HG02623 (cell line): ENCODE results near the gene THRB.

ENCODE experiments used
- ATAC-seq: cut with Tn5 transposase; IDR thresholded peaks from one replicate; pipeline ENCODE4 v1.9.1; 2021; ENCODE audit warnings: moderate library complexity; ENCODE audit not compliant: unreplicated experiment

Gene THRB

DNA sequence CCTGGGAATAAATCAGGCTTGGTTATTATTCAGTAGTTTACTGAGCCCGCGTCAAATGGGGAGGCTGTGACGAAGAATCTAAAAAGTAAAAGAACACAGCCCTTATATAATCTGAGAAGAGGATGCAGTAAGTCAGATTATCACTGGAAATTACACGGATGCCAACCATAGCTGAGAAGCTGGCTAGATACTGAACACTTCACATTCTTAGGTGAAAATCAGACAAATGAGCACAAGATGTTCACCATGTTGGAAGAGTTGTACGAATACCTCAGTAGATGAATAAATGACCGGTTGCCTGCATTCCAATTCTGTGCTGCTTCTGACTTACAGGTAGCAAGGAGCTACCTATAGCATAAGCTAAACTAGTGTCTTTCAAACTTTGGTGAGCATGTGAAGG is 254.3 kb downstream of the THRB start:
- ATAC-seq, result no peak

DNA sequence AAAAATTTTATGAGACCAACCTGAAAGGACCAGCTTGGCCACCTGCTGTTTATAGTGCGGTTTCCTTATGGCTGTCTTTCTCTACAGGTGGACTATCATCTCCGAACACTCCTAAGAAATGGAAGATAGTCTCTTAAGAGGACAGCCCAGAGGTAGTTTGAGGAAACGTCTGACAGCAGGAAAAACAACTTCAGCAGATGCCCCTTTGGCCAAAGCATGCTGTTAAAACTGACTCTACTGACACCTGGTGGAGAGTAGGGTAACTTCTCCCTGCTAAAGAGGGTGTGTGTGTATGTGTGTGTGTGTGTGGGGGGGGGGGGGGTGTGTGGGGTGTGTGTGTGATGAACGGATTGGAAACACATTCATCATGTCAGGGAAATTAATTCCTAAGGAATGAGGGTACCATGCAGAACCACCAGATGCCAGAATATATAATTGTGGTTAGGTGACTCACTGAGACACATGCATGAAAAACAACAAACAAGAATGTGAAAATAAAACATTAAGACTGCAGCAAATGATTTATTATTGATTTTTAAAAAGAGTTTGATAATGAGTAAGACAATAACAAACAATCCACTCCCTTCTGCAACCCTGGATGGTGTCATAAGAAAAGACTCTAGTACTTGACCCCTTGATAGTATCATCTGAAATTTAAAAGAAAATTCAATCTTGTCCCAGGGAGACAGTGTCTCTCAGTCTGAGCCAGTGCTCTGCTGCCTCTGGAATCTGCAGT is 256.5 kb downstream of the THRB start:
- ATAC-seq, result peak; percentile 82

DNA sequence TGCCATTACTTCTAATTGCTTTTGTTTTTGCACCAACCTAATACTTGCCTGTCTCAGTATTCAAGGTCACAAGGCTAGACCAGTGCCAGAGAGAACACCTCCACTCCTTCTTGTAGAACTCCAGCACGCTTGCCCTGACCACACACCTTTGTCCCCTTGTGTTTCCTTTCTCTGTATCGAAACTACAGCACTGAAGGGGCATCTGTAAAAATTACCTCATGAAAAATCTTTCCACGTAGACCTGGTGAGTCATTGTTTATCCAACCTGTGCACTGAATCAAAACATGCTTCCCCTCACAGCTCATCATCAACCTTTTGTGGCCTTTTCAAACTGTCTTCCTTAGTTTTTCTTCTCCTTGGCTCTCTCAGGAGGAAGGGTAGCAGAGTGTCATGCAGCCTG is 259.5 kb downstream of the THRB start:
- ATAC-seq, result no peak

DNA sequence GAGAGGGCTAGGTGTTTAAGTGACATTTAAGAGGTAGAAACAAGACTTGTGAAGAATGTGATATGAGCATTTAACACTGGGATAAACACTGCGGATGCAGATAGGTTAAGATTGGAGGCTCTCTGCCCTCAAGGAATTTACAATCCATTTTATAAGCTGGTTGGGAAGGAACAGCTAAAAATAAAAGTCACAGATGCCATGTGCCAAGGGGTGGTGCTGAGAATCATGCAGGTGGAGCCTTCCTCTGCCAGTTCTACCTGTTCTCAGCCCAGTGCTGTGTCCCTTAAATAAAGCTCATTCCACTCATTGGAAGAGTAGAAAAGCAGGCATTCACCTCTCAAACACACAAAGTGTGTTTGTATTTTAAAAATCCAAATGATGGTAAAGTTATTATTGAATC is 261.9 kb downstream of the THRB start:
- ATAC-seq, result no peak

DNA sequence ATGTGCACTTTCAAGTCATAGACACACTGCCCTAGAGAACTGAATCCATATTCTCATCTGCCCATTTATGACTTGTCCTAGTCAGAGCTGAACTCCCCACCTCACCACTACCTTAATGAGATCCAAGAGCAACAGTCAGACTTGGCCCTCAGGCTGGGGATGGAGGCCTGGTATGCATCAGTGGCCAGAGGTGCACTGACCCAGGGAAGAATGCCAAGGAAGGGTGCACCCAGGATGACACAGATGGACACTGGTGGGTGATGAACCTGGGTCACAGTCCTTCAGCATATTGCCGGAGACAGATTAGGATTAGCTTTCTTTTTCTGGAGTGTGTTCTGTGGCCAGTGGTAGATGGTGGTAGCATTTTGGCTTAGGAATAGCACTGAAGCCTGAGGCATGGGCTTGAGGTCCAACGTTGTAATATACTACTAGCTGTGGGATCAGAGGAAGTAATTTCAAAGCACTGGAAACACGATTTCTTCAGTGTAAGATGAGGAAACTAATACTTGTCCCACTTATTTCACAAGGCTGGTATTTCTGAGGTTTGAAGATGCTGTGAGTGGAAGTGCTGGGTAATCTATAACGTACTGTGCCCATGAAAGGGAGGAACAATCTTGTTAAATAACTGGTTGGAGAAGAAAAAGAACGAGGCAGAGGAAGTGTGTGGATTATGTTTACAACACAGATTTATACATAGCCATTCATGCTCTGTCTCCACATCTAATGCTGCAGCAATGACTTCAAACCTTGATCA is 265.0 kb downstream of the THRB start:
- ATAC-seq, result no peak

DNA sequence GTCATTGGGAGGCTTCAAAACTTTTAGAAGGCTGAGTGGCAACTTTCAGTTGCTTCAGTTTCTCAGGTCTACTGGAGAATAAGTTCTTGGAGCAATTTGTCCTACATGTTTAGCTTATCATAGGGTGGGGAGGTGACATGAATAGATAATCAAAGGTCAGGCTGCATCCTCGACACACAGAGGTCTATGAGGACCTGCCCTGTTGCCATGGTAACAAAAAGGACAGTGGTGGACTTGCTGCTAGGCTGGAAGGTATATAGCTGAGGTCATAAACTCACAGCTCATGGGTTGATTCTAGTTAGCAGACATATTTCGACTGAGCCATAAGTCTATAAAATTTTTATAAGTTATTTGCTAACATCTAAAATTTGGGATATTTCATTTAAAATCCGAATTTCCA is 267.0 kb downstream of the THRB start:
- no peak for ATAC-seq

DNA sequence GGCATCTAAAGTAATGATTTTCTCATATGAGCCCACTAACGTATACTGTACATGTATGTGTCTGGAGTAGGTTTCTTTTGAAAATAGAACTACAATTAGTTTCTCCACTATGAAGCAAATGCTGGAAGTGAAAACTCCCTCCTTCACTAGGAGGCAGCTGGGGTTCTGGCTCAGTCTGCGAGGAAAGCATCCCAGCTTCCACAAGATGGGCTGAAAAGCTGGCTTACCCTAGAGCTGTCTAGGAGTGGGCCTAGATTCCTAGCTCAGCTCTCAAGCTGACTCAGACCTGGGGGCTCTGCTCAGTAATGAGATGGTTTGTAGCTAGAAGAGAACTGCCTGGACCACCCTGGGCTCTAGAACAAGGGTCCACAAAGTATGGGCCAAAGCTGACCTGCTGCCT is 268.3 kb downstream of the THRB start:
- ATAC-seq, result no peak

DNA sequence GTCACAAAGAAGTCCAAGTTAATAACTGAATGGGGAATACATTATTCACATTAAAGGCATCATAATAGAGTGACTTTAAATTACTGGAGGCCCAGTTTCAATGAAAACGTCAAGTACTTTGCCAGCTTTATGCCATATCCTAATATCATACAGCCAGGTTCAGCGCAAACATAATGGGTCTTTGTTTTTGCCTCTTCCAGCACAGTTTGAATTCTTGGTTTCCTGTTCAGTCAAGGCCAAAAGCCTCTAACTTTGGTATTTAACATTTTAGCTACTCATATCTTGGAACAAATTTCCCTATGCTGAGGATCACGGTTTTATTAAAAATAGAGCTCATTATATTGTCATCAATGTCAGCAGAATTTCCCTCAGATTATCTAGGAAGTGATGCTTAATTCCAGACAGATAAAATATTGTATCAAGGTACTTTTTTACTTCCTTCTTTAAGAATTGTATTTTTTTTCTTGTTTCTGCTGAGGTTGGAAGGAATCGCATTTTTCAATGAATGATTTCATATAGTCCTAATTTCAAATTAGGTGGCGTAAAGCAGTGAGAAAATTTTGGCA is 269.2 kb downstream of the THRB start:
- ATAC-seq, result no peak

DNA sequence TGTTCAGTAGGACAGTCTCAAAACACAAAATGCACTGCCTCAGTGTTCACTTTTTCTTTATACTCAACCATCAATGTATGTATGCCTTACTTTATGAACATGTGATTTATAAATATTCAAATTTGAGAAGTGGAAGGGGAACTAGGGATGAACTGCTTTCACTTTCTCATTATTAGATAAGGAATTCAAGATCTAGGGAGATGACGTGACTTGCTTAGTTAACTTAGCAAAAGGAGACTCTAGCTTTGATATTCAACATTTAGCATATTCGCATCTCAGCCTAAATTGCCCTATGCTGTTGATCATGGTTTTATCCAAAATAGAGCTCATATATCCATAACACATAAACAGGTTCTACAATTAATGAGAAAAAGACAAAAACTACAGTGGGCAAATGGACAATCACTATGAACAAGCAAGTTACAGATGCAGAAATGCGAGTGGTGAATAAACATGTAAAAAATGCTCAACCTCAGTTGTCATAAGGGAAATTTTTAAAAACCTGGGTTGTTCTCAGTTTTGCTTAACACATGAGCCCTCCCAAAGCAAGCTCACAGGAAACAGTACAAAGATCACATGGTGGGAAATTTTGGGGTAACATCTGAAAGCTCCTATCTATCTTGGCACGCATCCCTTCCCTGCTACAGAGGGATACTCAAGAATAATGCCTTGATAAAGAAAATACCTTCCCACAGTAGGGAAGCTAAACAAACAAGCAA is 269.8 kb downstream of the THRB start:
- no peak for ATAC-seq

DNA sequence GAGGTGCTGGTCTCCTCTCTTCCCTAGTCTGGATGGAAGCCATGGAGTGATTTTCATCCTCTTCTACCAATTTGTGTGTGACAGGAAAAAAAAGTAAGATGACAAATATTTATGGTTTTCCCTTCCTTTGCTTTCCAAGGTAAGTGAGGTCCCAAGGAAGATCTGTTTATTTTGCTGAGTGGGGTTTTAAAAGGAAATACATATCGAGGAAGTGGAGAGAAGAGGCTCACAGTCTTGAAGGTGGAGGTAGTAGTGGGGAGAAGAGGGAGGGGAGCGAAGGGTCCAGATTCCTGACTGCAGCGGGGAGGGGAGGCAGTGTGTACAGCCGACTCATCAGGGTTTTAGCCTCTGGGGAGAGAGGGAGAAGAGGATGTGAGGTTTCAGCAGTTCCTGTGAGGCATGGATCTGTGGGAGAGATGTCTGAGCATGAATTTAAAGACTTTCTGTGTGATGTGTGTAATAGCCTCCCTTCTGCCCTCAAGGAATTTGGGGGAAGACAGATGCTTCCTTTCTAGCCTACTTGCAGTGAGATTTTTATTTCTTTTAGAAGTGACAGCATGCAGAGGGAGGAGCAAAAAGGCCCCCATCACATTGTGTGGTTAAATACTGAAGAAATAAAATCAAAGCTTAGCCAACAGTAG is 272.4 kb downstream of the THRB start:
- ATAC-seq, result no peak

DNA sequence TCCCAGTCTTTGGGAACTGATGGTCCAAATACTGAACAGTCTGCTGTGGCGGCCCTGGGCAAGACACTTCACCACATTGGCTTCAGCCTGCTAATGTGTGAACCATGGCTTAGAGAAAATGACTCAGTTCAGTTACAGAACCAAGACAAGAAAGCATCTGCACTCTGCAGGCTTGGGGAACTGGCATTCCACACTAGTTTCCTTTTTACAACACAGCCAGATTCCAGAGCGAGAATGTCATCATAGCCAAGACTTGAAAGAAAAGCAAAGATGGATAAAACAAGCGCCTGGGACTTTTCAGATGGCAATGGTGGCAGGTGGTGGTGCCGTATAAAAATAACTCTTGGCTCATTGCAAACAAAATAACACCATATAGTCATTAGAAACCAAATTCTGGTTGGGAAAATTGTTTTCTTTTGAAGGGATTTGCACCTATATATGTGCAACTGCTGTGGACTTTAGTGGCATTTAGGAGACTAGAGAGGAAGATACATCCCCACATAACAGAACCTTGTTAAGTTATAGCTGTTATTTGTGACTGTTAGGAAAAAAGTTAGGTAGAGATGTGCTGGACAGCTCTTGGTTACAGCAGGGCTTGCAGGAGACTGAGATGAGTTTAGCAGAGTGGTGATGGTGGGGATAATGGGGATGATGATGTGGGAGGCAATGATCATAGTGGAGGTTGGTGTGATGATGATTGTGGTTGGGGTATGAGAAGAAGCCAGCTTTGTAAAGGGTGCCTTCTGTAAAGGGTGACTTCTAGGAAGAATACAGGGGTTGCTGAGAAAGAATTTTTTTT is 273.6 kb downstream of the THRB start:
- no peak for ATAC-seq

DNA sequence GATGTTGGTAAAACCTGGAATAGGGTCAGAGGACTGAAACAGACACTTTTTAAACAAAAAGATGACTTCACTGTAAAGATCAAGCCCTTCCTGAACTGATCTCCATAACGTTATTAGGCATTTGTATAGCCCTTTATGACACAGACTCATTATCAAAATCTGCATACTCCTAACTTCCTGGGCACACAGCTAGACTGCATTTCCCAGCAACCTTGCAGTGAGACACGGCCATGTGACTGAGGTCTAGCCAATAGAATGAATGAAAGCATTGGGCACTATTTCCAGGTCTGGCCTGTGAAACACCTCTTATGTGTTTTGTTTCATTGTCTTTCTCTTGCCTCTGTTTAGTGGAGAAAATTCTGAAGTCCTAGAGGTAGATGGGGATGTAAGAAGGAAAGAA is 279.1 kb downstream of the THRB start:
- no peak for ATAC-seq

DNA sequence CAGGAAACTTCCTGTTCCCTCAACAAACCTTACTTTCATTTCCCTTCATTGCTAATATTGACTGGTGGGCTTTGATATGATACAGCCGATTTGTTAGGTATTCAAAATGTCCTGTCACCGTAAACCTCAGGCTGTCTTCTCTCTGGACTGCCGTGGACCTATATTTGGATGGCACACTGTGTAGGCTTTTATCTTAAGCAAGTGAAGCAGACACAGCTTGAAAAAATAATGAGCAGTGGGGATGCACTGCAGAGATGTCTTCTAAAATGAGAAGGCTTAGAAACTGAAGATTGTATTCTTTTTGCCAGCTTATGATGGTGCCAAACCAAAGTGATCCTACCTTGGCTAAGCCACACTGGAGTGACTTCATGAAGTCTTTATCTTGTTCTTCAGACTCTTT is 283.3 kb downstream of the THRB start:
- no peak for ATAC-seq

DNA sequence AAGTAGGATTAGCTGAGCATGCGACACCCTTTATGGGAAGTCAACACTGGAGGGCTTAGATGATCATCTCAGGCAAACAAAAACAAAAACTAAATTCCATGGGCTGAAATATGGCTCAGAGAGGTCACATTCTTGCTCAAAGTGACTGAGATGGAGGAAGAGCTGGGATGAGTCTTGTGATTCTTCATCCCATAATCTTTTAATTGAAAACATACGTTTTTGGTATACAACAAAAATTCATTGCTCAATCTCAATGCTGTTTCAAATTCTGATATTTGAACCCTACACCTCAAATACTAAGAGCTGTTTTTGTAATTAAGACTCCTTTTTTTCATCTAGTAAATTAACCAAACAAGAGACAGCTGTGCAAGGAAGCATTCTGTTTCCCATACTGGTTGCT is 292.6 kb downstream of the THRB start:
- no peak for ATAC-seq

DNA sequence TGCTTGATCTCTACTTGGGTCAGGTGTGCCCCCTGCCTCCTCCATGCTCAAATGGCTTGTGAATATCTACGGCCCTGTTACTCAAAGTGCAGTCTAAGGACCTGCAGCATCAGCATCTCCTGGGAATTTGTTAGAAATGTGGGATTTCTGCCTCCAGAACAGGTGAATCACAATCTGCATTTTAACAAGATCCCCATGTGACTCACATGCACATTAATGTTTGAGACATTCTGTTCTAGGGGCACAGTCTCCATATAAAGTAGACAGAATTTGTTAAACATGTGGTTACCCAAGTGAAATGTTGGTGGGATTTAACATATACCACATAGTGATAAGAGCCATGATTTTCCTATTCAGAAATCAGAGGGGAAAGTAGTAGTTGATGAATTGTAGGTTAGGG is 293.3 kb downstream of the THRB start:
- no peak for ATAC-seq

DNA sequence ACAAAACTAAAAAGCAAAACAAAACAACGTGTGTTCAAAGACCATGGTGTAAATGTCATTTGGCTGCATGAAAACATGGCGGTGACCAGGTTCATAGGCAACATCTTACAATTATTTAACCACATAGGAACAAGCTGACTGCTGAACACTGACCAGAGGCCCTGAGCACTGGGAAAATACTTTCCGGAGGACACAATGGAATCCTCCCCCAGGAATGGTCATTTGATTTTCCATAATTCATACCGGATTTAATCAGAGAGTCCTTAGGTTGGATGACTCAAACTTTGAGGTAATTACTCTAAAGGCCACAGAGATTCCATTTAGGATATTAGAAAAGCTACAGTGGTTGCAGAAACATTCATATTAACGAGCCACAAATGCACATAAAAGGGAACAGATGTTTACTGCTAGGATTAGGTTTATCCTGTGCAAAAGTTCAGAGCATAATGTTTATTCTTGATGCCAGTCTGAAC is 294.8 kb downstream of the THRB start:
- no peak for ATAC-seq

DNA sequence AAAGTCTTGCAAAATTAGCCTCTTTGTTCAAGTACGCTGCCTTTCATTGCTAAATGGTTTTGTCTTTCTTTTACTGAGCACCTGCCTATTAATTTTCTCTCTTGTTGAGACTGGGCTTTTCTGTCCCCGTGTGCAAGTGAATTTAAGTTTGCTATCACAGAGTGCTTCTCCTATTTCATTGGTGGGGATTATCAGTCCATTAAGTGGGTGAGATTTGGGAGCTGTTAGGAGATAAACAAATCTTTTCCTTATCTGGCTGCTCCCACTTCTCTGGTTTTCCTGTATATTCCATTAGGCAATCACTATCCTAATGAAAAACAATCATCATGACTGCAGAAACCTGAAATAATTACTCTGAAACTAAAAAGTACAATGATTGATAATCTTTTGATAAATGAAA is 295.4 kb downstream of the THRB start:
- no peak for ATAC-seq

DNA sequence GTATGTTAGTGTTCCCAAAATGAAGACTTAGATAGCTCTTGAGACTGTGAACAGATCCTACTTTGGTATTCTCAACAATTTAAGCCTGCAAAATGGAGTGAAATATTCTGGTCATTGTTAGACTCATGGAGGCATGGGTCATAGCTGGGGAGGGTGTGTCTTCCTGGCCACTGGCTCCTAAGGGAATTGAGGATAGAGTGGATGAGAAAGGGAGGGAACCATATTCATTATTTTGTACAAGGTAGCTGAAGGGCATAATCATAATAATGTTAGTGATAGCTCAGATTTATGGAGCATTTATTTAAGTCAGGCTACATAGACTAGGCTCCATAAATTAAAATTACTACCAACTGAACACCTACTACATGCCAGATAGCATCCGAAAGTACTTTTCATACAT is 295.9 kb downstream of the THRB start:
- no peak for ATAC-seq

DNA sequence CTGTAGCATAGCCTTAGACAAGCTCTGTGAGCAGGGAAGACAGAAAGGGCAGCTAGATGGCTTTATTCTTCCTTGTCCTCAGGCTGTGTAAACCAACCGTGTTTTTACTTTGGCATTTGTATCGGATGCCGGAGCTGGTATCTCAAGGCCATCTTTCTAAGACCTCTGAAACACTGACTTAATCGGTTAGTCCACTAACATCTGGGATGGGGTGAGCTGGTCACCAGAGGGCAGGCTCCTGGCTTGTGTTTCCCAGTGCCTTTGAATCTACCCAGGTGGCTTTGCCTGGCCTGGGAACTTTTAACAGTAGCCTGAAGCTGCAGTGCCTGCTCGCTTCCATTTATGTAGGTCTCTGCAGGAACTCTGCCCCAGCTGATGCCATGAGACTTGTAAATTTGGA is 296.8 kb downstream of the THRB start:
- ATAC-seq, result no peak

DNA sequence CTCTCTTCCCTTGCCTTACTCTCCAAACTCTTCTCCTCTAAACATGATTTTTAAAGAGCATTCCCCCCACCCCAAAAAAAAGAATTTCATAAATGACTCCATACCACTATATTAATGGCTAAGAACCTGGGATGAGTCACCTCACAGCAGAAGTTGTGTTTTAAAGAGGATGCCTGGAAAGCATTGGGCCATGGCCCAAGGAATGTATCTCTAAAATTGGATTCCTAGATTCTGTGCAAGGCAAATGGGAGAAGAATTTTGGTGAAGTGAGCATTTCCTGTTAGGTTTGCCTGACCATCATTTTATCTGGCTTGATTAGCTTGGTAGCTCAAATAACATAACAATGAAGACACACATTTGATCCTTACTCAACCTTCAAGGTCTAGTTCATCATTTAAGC is 298.1 kb downstream of the THRB start:
- ATAC-seq, result no peak
